HG02763 (cell line): Measurements from ENCODE around the gene MED31.
"Not testable (repeated sequence)": the region's sequence is repeated elsewhere in the genome, so short reads cannot be mapped to it uniquely, and the experiment has no call there.

Experiments
- ATAC-seq: cut with Tn5 transposase; IDR thresholded peaks from one replicate; pipeline ENCODE4 v1.9.1; 2021; ENCODE audit warnings: mild to moderate bottlenecking, moderate library complexity; ENCODE audit not compliant: unreplicated experiment

Gene MED31

DNA sequence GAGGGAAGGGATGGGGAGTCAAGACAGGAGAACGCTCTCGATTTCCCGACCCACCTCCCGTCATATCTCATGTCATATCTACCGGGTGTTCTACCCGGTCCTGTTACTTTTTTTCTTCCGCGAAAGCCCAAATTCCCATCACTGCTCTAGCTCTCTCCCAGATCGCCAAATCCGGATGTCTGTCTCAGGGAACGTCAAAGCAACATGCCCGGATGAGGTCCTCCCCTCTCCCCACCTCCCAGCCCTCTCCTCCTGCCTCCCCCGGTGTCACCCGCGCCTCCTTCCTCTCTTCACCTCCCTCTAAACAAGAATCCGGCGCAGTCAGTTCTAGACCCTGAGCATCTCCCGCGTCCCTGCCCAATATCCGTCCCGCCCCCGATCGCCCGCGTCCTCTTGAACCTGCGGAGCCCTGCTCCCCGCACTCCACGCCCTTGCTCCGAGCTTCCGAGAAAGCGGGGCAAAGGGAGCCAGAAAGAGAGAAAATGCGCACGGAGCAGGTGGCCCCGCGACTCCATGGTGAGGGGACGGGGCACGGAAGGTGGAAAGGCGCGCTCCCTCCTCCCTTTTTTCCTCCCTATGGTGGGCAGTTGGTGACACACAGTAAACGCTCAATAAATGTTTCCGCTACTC is 4.4 kb upstream of the MED31 start:
- not testable (repeated sequence) for ATAC-seq

DNA sequence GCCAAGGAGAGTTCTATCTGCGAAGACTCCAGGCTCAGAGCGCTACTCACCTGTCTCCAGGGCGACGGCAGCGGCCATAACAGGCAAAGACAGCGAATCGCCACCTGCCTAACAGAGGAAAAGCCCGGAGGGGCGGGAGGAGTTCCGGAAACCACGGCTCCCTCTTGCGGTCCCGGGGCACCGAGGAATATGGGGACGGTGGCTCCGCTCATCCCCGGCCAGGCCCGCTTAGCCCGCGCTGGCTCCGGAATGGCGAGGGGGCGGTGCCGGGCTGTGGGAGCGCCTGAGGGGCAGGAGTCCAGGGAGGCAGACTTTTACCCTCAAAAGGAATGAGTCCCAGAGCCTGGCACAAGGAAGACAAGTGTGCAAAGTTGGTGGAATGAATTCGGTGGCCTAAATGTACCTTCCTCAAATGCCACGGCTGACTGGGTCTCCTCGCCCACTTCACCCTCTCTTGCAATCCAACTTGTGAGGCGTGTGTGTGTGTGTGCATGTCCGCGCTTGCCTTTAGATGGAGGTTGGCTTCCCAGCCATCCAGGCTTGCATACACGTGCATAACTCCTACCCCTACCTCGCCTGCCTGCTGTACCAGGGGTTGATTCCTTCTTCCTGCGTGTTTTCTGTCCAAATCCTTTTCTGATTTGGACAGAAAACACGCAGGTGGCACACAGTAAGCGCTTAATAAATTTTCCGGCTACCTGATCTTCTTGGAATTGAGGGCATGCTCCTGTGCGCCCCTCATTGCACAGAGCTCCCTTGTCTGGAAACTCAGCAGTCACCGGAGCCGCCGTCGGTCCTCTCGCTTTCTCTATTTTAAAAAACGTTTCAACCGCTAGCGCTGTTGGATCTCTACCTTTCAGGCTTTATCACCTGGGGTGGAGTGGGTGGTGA is 3.7 kb upstream of the MED31 start:
- no peak for ATAC-seq

DNA sequence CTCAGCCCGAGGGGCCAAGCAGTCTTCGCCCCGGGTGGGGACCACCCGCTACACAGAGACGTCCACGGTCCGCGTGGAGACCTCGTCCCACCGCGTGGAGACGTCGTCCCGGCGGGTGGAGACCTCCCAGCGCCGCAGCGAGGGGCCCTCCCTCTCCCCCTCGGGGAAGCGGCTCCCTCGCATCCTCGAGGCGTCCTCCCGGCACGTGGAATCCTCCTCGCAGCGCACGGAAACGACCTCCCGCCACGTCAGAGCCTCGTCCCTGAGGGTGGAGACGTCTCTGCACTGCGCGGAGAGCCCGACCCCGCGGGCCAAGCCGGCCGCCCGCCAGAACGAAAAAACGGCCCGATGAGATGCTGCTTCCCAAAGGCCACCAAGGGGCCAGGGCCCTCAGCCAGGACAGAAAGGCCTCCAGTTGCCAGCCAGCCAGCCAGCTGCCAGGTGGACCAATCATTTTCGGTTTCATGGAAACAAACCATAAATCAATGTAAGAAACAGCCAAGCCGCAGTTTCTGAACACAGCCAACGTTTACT is 581 bp upstream of the MED31 start:
- ATAC-seq = peak; percentile 13

DNA sequence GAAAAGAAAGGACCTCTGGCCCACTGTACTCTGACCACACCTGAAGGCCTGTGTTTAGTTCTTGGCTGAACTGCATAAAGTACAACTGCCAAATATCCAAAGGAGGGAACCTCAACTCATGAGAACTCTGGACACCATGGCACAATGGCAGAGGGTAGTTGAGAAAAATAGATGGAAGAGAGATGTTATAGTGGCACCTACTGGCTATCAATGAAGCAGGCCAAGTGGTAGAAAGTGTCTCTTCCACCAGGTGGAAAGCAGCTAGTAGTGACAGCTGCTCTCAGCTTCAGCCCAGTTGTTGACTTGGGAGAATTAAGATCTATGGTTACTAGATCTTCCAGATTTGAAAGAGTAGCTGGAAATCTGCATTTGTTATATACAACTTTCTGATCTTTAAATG is 3.2 kb downstream of the MED31 start:
- no peak for ATAC-seq

DNA sequence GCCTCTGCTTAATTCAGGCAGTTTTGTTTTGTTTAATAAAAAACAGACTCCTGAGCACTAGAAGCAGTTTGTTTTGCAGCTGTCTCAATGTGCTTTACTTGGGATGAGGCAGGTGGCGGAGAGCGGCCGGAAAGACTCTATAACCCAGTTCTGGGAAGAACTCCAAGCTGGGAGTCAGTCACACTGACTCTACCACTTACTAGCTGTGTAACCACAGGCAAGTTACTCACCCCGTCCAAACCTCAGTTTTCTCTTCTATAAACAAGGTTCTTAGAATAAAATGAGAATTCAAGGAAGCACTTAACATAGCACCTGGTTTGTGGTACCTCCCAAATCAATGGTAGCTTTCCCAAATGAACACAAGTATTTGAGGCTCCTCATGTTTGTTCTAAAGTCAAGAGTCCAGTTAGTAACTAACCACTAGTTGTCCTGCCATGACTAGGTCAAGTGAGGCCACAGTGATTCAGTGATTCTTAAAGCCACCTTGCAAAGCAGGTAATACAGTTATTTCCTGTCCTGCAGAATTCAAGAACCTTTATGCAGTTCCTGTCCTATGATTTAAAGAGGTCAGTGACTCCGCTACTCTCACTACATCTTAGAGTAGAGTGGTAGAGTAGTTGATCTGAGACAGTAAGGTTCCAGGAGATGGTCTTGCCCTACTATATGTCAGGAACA is 7.8 kb downstream of the MED31 start:
- ATAC-seq = no peak

DNA sequence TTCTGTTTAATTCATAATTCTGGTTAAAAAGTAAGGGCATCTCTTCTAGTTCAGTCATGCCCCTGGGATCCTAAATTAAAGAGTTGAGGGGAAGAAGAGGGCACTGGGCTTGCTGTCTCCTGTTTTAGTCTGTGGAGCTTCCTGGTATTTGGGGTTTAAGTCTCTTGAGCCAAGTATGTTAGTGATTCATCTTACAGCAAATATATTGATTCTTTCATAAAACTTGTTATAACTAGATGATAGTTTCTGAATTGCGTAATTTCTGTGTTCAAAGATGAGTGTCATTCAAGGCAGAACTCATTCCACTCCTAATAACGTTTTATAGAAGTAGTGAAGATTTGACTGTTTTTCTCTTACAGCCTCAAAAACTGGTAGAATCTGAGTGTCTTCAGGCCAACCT is 8.8 kb downstream of the MED31 start:
- ATAC-seq = no peak

DNA sequence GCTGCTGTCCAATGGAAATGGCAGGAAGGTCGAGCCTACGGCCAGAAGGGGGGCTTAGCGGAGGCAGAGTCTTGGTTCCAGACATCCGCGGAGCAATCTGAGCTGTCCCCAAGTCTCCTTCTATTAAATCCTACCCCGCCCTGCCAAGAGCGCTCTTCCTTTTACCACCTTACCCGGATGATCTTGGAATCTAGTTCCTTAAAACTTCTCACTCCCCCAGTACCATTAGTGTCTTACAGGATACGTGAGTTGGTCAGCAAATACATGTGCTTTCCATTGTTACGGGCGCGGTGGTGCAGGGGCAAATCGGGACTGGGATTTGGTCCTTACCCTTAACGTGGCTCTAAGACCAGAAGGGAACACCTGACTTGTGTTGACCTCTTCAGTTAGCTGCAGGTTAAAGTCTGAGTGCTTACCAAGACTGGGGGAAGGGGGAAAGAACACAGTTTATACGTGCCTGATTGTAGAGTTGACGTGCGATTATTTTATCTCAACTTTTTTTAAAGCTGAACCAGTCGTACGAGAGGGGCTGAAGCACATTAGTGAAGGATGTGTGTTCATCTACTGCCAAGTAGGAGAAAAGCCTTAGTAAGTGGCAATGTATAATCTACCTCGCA is 10.1 kb downstream of the MED31 start:
- peak; percentile 13 for ATAC-seq

DNA sequence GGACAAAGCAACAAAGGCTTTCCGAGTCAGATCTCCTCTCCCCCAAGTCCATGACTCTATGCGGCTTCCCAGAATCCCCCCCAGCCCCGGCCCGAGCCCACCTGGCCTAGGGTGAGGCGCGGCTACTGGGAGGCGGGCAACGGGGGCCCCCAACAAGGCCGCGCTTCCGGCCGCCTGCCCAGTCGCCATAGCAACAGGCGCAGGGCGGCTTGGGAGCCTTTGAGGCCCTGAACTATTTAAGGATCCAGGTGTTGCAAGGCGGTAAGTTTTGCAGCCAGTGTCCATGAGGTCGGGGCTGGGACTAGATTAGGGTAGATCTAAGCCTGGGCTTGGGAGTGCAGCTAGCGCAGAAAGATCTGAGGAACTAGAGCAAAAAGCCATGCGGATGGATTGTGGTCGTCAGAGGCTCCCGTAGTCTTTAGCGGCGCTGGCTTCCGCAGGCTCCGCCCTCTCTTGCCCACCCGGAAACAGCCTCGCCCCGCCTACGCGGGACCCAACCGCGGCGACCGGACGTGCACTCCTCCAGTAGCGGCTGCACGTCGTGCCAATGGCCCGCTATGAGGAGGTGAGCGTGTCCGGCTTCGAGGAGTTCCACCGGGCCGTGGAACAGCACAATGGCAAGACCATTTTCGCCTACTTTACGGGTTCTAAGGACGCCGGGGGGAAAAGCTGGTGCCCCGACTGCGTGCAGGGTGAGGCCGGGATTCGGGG is 10.7 kb downstream of the MED31 start, which contains the start of the genes KIAA0753 and TXNDC17:
Gene KIAA0753 (minus strand): TSS at position 176 of the 711 bp plus-strand sequence. CDS start 5,608 bp downstream, outside the sequence.
Gene TXNDC17 (plus strand): TSS at position 525 of the 711 bp plus-strand sequence. CDS start 23 bp downstream, at position 548.
- peak; percentile 94 for ATAC-seq

DNA sequence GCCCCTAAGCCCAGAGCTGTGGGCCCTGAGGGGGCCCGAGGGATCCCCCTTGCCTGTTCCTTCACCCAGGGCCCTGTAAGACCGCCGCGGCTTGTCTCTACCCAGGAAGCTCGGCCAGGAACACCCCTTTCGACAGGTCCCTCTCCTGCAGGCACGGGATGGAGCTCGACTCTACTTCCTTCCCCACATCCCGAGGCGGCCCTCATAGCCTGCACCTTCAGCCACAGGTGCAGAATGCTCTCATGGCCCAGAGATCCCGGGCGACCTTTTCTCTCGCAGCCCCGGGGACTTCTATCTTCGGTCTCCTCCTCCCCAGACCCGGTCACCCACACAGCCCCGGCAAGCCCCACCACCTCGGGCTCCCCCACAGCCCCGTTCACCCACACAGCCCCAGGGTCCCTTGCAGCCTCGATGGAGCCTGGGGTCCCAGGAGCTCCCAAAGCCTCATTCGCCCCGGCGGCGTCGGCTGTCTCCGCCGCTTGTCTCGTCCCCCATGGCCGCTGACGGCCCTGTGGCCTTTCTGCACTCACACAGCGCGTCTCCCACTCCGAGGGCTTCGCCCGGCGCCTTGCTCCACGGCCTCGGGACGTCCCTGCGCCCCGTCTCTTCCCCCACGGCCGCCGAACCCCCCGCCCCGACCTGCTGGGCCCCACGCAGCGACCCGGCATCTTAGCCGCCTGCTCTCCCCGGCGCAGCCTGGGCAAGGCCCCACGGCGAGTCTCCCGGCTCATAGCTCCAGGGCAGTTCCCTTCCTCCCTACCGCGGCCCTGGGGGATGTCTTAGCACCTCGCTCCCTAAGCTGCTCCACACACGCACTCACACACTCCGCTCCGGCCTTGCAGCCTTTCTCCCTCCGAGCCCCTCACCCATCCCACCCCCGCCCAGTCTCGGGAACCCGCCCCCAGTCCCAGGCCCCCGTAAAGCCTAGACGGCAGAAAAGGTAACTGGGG is 11.5 kb downstream of the MED31 start:
- no peak for ATAC-seq

DNA sequence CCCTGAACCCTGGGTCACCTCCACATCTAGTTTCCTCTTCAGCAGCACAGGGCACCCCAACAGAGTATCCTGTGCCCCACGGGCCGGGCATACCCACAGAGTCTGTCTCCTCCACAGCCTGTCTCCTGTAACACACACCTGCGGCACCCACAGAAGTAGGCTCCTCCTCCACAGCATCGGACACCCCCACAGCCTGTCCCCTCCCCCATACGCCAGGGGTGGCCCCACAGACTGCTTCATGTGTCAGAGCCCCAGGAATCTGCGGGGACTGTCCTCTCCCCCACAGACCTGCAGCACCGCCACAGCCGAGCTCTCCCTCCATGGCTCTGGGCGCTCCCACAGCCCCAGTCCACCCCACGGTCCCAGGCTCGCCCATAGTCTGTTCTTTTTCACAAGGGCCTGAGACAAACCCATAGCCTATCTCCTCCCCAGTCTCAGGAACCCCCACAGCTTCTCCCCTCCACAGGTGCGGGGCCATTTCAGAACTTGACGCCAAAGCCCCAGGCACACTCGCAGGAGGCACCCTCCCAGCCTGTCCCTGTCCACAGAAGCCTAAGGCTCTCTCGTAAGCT is 12.3 kb downstream of the MED31 start:
- no peak for ATAC-seq

DNA sequence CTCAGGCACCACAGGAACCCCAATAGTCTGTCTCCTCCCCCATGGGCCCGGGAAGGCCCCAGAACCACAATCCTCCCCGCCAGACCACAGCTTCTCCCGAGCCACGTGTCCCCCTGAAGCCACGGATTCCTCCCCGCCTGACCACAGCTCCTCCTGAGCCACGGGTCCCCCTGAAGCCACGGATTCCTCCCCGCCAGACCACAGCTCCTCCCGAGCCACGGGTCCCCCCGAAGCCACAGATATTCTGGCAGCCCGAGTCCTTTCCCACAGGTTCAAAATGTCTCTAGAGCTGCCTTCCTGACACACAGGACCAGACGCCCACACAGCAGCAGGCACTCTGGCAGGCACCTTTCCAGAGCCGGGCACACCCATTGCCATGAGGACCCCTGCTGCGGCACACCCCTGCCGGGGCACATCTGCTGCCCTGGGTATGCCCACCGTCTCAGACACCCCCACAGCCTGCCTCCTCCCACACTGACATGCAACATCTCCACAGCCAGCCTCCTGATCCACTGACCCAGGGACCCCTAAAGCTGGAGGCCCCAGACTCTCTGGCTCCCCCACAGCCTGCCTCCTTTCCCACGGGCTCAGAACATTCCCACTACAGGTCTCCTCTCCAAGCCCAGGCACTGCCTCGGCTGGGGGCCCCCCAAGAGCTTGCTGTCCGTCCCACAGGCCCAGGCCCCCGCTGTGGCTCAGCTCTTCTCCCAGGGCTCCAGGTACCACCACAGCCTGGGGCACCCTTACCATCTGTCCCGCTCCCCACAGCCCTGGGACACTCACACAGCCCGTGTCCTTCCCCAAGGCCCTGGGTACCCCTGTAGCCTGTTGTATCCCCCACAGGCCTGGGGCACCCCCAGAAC is 13.1 kb downstream of the MED31 start:
- ATAC-seq = no peak

DNA sequence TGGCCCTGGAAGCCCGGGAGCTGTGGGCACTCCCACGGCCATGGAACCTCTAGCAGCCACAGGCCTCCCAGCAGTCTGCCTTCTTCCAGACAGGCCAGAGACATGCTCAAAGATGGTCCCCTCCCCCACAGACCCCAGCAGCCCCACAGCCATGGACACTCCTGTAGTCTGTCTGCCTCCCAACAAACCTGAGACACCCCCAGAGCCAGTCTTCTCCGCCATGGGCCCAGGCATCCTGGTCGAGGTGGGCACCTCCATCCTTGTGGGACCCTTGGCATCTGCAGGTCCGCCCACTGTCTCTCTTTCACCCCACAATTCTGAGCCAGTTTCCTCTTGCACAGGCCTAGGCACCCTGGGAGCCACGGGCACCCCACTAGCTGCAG is 14.0 kb downstream of the MED31 start:
- no peak for ATAC-seq

DNA sequence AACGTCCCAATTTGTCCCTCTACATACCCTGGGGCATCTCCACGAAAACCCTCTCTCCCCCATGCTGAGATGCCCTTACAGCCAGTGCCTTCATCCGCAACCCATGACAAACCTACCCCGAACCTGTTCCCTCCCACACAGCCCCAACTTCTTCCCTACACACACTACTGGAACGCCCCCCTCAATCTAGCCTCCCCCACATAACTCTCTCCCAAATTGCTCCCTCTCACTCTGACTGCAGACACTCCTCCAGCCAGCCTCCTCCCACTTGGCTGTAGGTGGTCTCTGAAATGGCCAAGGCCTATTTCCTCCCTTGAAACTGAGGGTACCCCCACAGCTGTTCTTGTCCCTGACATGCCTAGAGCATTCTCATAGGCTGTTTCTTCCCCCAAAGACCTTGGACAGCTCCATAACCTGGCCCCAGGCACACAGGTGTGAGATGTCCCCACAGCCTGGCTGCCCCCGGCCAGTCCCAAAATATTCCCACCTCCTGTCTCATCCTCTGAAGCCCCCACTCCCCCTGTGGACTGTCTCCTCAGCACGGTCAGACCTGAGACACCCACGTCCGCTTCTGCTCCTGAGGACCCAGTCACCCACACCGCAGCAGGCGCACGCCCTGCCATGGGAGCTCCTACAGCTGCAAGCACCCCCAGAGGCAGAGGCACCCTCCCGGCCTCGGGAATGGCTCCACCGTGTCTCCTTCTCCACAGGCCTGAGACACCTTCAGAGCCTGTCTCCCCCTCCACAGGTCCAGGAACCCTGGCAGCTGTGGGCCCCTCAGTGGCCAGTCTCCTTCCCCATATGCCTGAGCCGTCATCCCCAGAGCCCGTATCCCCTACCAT is 14.6 kb downstream of the MED31 start:
- no peak for ATAC-seq

DNA sequence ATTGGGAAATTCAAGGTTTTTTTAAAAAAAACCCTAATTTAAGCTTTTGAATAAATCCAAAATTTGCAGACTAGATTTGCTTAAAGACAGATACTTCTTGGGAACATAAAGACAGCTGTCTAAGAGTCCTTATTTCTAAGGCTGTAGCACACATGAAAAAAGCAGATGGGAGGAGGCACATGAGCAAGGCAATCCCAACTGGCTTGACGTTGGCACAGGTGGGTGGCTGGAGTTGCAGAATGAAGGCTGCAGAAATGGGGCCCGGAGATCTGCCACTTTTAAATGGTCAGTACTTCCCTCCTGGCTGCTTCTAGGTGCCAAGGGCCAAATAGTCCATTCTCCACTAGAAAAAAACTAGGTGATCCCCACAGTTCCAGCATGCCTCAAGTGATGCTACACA is 15.3 kb downstream of the MED31 start:
- ATAC-seq = no peak

DNA sequence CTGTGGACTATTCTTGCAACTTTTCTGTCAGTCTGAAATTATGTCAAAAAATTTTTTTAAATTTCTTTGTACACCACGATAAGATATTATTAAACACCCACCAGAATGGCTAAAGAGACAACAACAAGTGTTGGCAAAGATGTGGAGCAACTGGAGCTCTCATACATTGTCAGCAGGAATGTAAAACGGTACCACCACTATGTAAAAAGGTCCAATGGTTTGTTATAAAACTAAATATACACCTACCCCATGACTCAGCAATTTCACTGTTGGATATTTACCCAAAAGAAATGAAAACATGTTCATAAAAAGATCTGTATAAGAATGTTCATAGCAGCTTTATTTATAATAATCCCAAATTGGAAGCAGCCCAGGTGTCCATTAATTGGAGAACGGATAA is 18.1 kb downstream of the MED31 start:
- ATAC-seq = no peak

DNA sequence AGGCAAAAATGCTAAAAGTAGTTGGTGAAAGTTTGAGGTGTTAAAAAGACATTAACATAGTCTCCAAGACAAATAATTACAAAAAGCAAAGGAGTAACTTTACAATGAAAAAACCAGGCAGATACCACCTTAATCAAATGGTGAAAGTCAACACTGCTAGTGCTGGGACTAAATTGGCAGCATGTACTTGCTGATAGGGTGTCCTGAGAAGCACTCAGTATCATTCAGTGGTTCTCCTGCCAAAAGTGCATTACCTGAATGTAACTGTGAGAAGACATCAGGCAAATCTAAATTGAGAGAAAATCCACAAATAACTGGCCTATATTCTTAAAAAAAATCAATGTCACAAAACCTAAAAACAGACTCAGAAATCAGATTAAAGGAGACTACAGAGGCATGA is 18.9 kb downstream of the MED31 start:
- no peak for ATAC-seq

DNA sequence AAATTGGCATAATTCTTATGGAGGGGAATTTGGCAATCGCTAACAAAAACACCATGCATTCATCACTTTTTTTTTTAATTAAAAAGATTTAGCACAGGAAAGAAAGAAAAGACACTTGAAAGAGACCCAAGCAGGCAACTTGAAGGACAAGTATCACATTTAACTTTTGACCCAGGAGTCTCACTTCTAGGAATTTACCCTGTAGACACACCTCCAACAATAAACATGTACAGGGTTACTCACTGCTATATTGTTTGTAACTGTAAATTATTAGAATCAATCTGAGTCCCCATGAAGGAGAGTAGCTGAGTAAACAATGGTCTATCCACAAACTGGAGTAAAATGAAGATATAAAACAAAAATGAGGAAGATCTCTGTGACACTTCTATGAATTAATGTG is 21.0 kb downstream of the MED31 start:
- ATAC-seq = no peak
